IPS-18a (cell line): ENCODE measurements around the gene STPG3.
A peak's percentile ranks its signal among the peaks of the same experiment; 100 is the strongest.

ENCODE experiments used
- H3K27ac ChIP-seq: one replicate; pipeline ENCODE4 v1.5.1; 2013; ENCODE audit warnings: low read length
- H3K27me3 ChIP-seq: one replicate; pipeline ENCODE4 v1.6.1; 2013; ENCODE audit warnings: mild to moderate bottlenecking, low read length; ENCODE audit not compliant: control insufficient read depth, insufficient read depth
- H3K36me3 ChIP-seq: one replicate; pipeline ENCODE4 v1.6.1; 2013; ENCODE audit warnings: low read depth, low read length; ENCODE audit not compliant: control insufficient read depth
- H3K4me1 ChIP-seq: one replicate; pipeline ENCODE4 v1.6.1; 2013; ENCODE audit warnings: low read depth, low read length; ENCODE audit not compliant: control insufficient read depth
- H3K4me3 ChIP-seq: one replicate; pipeline ENCODE4 v1.5.1; 2013; ENCODE audit warnings: low read length
- H3K9ac ChIP-seq: one replicate; pipeline ENCODE4 v1.6.1; 2013; ENCODE audit warnings: mild to moderate bottlenecking, low read length, moderate library complexity
- H3K9me3 ChIP-seq: one replicate; pipeline ENCODE4 v1.6.1; 2013; ENCODE audit warnings: low read depth, low read length; ENCODE audit not compliant: control insufficient read depth

Gene STPG3

GRCh38 chr9:137268538-137269201 is 17.6 kb downstream of the STPG3 start:
- no peak overlapping the region for H3K4me3 ChIP-seq
- no peak overlapping the region for H3K27ac ChIP-seq
- H3K4me1 ChIP-seq = no peaks in the 10 kb centered on the region
- no peaks in the 10 kb centered on the region for H3K9me3 ChIP-seq
- H3K36me3 ChIP-seq = peaks cover 31% of the 10 kb centered on the region
- H3K27me3 ChIP-seq = no peaks in the 10 kb centered on the region
- no peak overlapping the region for H3K9ac ChIP-seq

- no peak overlapping the region for H3K4me3 ChIP-seq
- H3K9me3 ChIP-seq = no peaks in the 10 kb centered on the region
- no peaks in the 10 kb centered on the region for H3K27me3 ChIP-seq
- no peaks in the 10 kb centered on the region for H3K4me1 ChIP-seq
- peaks cover 26% of the 10 kb centered on the region for H3K36me3 ChIP-seq
- no peak overlapping the region for H3K27ac ChIP-seq
- no peak overlapping the region for H3K9ac ChIP-seq
Observed at GRCh38 chr9:137269231-137269772, 18.2 kb downstream of the STPG3 start.

- H3K9me3 ChIP-seq = no peaks in the 10 kb centered on the region
- peaks cover 18% of the 10 kb centered on the region for H3K36me3 ChIP-seq
- no peak overlapping the region for H3K4me3 ChIP-seq
- H3K9ac ChIP-seq = no peak overlapping the region
- H3K27ac ChIP-seq = no peak overlapping the region
- no peaks in the 10 kb centered on the region for H3K4me1 ChIP-seq
- no peaks in the 10 kb centered on the region for H3K27me3 ChIP-seq
Observed at GRCh38 chr9:137270929-137271695, 20.0 kb downstream of the STPG3 start.

DNA sequence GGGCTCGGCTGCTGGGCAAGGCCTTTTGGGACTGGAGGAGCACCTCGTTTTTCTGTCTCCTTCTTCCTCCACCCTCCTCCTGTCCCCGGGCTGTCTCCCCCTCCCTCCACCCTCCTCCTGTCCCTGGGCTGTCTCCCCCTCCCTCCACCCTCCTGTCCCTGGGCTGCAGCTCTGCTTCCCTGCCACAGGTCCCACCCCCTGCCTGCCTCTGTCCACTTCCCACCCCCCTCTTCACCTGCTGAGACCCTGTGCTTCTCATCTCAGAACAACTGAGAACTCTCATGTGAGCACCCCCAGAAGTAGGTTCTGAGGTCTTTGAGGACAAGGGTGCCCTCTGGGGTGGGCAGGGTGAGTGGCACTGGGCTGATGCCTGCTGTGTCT is 20.6 kb downstream of the STPG3 start:
- Histone ChIP-seq H3K27me3 (no peaks in the 10 kb centered on the region), H3K36me3 (peaks cover 15% of the 10 kb centered on the region), H3K4me1 (peaks cover 4% of the 10 kb centered on the region), H3K9me3 (no peaks in the 10 kb centered on the region), H3K27ac (no peak overlapping the region), H3K9ac (no peak overlapping the region), H3K4me3 (no peak overlapping the region)

GRCh38 chr9:137272241-137273094 is 21.4 kb downstream of the STPG3 start:
- Histone ChIP-seq H3K27ac (no peak overlapping the region), H3K27me3 (no peaks in the 10 kb centered on the region), H3K4me3 (no peak overlapping the region), H3K4me1 (peaks cover 8% of the 10 kb centered on the region), H3K9ac (no peak overlapping the region), H3K36me3 (peaks cover 13% of the 10 kb centered on the region), H3K9me3 (no peaks in the 10 kb centered on the region)

DNA sequence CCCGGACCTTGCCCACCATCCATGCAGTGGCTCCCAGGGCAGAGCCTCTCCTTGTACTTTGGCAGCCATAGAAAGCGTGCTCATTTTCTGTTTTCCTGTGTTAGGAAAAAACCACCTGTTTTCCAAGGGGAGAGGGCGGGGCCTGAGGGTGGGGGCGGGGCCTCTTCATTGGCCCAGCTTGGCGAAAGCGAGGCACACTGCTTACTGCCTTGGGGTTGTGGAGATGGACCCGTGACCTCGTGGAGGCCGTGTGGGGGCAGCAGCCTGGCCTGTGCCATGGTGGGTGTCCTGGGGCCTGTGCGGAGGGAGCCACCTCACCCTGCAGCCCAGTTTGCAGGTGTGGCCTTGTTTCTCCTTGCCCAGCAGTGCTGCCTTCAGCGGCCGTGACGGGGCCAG is 22.0 kb downstream of the STPG3 start:
- Histone ChIP-seq H3K4me3 (no peak overlapping the region), H3K9ac (no peak overlapping the region), H3K4me1 (peaks cover 12% of the 10 kb centered on the region), H3K27me3 (peaks cover 4% of the 10 kb centered on the region), H3K36me3 (peaks cover 13% of the 10 kb centered on the region), H3K27ac (no peak overlapping the region), H3K9me3 (no peaks in the 10 kb centered on the region)

- Histone ChIP-seq H3K9me3 (no peaks in the 10 kb centered on the region), H3K9ac (no peak overlapping the region), H3K36me3 (peaks cover 9% of the 10 kb centered on the region), H3K27ac (no peak overlapping the region), H3K27me3 (peaks cover 11% of the 10 kb centered on the region), H3K4me3 (no peak overlapping the region), H3K4me1 (peaks cover 12% of the 10 kb centered on the region)
Observed at GRCh38 chr9:137273611-137274320, 22.7 kb downstream of the STPG3 start.

DNA sequence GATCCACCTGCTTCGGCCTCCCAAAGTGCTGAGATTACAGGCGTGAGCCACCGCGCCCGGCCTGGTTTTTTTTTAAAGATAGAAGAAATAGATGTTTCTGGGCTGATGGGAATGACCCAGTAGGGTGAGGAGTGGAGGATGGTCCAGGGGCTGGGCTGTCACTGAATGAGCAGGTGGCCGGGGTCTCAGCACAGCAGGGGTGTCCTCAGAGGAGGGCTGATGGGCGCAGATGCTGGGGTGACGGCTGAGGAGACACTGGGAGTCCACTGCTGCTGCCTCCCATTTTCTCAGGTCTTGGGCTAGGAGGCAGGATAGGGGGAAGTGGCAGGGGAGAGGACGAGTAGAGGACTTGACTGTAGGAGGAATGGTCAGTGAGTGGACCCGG is 24.1 kb downstream of the STPG3 start:
- Histone ChIP-seq H3K4me3 (no peak overlapping the region), H3K36me3 (no peaks in the 10 kb centered on the region), H3K9me3 (no peaks in the 10 kb centered on the region), H3K27me3 (peaks cover 25% of the 10 kb centered on the region), H3K27ac (no peak overlapping the region), H3K9ac (no peak overlapping the region), H3K4me1 (peaks cover 12% of the 10 kb centered on the region)

DNA sequence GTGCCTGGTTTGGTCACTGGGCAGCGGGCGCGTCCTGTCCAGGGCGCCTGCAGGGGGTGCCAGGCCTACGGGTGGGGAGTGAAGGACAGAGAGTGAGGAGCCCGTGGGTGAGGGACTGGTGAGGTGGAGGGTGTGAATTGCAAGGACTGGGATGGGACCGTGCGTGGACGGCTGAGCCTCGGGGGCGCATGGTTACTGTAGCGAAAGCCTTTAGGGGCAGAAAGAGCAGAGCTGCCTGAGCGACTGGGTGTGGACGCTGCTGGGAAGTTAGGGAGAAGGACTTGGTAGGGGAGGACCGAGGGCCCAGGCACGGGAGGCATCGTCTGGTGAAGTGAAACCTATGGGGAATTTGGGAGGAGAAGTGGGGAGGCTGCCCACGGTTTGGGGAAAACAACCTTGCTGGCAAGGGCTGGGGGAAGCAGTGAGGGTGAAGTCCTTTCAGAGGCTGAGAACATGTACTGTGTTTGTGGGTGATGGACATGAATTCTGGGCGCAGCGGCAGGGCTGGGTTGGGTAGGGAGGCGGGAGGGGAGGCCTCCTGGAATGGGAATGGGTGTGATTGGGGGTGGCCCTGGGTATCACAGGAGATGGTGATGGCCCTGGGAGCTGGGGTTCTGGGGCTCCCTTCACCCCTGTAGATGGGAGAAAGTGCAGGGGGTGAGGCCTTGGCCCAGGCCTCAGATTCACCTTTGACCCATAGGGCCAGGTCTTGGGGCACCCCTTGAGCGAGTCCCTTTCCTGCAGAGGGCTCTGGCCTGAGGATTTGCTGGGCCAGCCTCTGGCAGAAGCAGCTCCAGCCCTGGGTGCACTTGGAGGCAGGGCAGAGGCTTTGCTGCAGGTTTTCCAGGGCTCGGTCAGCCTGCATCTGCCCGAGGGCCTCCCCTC is 24.7 kb downstream of the STPG3 start:
- peak overlapping the region; percentile 54 for H3K9ac ChIP-seq

GRCh38 chr9:137276473-137277328 is 25.6 kb downstream of the STPG3 start:
- no peaks in the 10 kb centered on the region for H3K9me3 ChIP-seq
- no peak overlapping the region for H3K27ac ChIP-seq
- peaks cover 39% of the 10 kb centered on the region for H3K27me3 ChIP-seq
- no peaks in the 10 kb centered on the region for H3K36me3 ChIP-seq
- H3K9ac ChIP-seq = peak overlapping the region; percentile 54
- H3K4me1 ChIP-seq = peaks cover 12% of the 10 kb centered on the region
- H3K4me3 ChIP-seq = peak overlapping the region; percentile 50

More for the DNA sequence above, 24.7 kb downstream of the STPG3 start:
- H3K4me1 ChIP-seq = peaks cover 12% of the 10 kb centered on the region
- no peak overlapping the region for H3K4me3 ChIP-seq
- H3K27ac ChIP-seq = no peak overlapping the region
- no peaks in the 10 kb centered on the region for H3K36me3 ChIP-seq
- peaks cover 31% of the 10 kb centered on the region for H3K27me3 ChIP-seq
- no peaks in the 10 kb centered on the region for H3K9me3 ChIP-seq
